GM19193 (cell line): ENCODE data around the gene H1-8.

Source experiments
- POLR2A ChIP-seq: IDR thresholded peaks from 4 replicates; pipeline ENCODE4 v1.6.1; 2011; ENCODE audit not compliant: insufficient read depth, insufficient read length; ENCODE audit errors: extremely low read depth

H1-8 gene

DNA sequence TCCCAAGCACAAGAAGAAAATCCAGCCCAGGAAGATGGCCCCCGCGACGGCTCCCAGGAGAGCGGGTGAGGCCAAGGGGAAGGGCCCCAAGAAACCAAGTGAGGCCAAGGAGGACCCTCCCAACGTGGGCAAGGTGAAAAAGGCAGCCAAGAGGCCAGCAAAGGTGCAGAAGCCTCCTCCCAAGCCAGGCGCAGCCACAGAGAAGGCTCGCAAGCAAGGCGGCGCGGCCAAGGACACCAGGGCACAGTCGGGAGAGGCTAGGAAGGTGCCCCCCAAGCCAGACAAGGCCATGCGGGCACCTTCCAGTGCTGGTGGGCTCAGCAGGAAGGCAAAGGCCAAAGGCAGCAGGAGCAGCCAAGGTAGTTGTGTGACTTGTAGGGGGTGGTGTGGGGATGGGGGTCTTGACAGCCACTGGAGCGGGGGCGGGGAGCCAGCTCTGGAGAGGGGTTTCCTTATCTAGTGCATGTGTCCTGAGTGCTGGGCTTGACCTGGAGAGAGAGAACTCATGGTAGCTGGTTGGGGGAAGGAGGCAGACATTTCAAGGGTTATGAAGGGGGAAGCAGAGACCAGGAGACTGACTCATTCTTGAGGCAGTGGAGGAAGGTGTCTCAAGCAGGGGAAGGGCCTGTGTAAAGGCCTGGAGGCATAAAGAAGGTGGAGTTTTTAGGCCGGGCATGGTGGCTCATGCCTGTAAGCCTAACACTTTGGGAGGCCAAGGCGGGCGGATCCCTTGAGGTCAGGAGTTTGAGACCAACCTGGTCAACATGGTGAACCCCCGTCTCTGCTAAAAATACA lies 6.2 kb downstream of the H1-8 start:
- no peak for TF ChIP-seq POLR2A

- TF ChIP-seq POLR2A = no peak
Measured at GRCh38 chr3:129549805-129550204, 6.8 kb downstream of the H1-8 start.

DNA sequence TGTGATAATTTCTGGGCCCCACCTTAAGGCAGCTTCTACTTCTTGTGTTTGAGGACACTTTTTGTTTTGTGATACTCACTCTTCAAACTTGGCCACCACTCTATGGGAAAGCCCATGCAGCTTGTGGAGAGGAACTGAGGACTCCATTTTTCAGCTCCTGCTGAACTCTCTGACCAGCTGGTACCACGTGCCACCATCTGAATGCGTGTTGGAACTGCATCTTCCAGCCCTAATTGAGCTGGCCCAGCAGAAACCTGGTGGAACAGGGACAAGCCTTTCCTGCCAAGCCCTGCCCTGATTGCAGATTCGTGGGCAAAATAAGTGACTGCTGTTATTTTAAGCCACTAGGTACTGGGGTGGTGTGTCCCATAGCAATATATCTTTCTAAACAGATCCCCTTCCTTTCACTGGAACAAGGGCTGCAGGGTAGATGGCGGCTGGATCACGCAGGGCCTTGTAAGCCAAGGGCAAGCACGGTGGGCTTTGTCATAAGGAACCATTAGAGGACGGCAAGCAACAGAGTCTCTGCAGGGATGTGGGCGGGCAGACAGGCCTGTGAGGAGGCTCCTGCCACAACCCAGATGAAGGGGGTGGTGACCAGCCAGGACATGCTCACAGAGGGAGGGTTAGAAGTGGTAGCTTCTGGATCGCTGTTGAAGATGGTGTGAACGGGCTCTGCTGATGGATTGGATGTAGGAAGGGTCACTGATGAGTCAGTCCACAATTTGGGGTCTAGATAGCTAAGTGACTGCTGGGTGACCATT lies 9.5 kb downstream of the H1-8 start:
- no peak for TF ChIP-seq POLR2A

GRCh38 chr3:129553171-129553570 lies 10.2 kb downstream of the H1-8 start:
- TF ChIP-seq POLR2A = no peak

DNA sequence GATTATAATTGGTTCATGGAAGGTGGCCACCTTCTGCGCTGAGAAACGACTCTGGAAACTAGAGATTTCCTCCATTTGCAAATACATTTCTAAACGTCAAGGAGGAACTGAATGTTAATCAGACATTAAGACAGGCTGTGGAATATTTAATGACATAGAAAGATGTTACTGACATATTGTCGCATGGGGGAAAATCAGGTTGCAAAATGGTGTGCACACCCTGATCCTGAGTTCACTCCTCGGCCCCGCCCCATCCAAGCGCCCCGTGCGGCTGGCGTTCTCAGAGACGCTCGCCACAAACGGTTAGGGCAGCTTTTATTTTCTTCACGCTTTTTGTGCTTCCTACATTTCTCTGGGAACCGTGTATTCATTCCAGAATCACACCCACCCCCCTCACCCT lies 10.7 kb downstream of the H1-8 start:
- TF ChIP-seq POLR2A = no peak

DNA sequence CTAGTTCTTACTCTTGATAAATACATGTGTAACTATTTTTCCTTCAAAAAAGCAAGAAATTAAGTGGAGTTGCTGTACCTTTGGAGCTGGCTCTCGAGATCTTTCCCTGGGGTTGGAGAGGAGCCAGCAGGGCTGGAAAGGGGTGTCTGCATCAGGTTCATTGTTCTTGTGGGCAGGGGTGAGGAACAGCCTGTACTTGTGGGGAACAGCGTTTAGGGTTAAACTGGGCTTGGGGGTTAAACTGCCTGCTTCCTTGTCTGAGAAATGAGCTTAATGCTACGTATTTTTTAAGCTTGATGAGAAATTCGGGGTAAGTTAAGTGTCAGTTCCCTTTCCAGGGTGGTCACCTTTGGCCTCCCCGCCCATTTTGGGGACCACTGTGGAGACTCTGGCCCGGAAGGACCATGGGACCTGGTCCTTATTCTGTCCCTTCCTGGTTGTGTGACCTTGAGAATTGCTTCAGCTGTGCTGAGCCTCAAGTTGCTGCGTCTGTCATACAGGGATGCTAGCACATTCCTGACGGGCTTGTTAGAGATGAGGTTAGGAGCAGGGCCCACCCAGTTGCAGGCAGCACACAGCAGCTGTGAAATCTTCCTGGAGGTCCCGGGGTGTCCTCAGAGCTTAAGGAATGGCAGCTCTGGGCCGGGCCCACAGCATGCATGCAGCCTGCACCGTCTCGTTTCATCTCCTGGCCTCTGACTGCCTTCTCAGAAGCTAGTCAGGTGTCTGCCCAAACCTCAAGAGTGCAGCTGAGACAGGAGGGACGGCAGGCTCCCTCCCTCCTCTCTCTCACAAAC lies 11.6 kb downstream of the H1-8 start:
- no peak for TF ChIP-seq POLR2A

DNA sequence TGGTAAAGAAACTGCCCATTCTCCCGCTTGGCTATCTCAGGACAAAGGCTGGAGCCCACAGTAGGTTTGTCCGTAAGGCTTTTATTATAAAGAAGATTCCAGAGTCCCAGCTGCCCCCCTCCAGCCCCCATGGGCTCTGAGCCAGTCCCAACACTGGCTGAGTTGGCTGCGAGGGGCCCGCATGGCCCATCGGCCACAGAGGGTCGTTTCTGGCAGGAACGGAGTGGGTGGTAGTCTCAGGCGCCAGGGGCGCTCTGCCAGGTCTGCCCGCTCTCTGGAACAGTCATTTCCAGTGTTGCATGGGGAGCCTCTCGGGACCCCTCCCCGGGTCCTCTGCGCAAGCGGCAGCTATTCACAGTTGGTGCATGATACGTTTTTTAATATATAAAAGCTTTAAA lies 12.2 kb downstream of the H1-8 start:
- no peak for TF ChIP-seq POLR2A

DNA sequence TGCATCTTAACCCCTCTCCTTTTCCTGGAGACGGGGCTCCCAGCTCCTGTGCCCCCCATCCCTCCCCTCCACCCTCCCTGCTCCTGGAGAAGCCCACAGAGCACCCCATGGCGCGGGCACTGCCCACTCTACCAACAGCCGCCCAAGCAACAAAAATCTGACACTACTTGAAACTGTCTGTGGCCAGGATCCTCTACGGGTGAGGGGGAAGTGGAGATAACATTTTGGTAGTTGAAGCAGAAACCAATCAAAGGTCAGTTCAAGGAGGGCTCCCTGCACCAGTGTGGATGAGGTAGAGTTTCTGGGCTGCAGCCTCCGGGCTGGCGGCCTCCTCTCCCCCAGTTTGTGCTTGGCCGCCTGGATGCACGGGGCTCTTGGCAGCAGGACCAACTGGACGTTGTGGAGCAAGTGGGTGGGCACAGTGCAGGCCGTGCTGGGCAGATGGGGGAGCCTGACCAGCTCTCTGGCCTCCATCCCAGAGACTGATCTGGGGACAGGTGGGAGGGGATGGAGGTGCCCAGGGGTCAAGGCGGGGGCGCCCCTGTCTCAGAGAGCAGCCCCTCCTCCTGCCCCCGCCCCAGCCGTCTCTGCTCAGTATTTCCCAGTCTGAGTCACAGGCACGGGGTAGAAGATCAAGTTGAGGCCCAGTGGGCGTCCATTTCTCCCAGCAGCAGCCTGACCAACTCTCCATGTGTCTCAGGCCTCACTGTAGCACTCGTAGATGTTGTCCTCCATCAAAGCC lies 12.8 kb downstream of the H1-8 start:
- no peak for TF ChIP-seq POLR2A

- TF ChIP-seq POLR2A = no peak
Measured at GRCh38 chr3:129556358-129556695, 13.4 kb downstream of the H1-8 start.

DNA sequence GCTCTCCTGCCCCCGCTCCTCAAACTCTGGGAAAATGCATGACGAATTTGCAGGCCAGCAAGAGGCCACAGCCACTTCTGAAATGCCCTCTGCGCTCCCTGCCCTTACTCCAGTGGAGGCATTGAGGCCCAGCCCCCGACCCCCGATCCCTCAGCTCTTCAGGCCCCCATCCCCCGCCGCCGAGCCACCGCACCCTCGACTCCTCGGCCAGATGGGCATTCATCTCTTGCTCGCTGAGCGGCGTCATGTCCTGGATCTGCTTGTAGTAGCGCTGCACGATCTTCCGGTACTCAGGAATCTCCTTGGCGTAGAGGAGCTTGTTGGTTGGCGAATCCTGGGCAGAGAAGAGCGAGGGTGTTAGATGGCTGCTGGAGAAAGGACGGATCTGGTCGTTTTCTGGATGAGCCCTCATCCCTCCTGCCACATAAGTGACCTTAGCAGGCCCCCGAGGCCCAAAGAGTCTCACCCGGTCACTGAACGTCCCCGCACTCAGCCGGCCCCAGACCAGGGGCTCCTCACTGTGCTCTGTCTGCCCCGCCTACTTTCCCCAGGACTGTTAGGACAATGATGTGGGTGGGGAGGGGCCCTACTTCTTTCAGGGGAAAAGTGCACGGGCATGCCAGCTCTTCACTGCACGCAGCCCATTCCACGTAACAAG lies 14.0 kb downstream of the H1-8 start:
- TF ChIP-seq POLR2A = no peak

GRCh38 chr3:129557548-129557894 lies 14.5 kb downstream of the H1-8 start:
- no peak for TF ChIP-seq POLR2A

DNA sequence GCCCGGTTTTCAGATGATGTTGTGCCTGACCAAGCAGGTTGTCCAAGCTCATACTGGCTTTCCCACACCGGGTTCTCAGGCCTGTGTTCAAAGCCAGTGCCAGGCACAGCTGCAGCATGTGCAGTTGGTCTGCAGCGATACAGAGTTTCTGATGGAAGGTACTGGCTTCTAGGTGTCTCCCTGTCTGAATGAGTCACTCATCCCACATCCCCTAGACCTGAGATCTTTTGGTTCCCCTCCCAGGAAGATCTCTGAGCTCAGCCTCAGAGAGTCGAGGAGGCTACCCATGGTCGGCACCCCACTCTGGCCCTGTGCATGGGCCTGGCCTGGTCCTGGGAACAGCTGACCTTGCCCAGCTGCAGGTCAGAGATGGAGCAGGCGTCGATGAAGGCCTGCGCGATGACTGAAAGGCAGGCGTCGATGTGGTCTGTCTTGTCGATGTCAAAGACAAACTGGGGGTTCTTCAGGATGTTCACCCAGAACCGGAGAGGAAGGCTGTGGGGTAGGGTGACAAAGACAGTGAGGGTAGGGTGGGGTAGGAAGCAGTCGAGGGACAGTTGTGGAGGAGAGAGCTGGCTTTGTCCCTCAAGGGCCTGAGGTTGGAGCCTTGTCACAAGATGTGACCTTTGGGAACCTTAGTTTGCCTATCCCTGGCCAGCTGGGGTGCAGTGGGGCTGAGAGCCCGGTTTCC lies 15.3 kb downstream of the H1-8 start:
- TF ChIP-seq POLR2A = no peak

GRCh38 chr3:129558772-129559564 lies 16.0 kb downstream of the H1-8 start:
- TF ChIP-seq POLR2A = no peak
